Stimulated activated effector memory CD8-positive, alpha-beta T cell treated with anti-CD3 and anti-CD28 coated beads, Interleukin-12 subunit alpha, Interleukin-12 subunit beta, amount 100 ng/mL, for 72 hours (primary cell): ENCODE data around the gene KRTAP9-2.
"Not testable (repeated sequence)": the region's sequence is repeated elsewhere in the genome, so short reads cannot be mapped to it uniquely, and the experiment has no call there.

ENCODE experiments used
- ATAC-seq: fragments of 150-1000 bp; cut with Tn5 transposase; 2 replicates; pipeline ENCODE4 v1.10.0; 2021
- DNase-seq, 2 donors: peaks; one replicate each; pipeline ENCODE4 v3.0.0; 2021 to 2022; ENCODE audit warnings: low spot score in 2 of 2
- H3K27ac Mint-ChIP-seq: one replicate; pipeline ENCODE4 v1.8.0; 2022; ENCODE audit warnings: mild to moderate bottlenecking, mixed read lengths
- H3K36me3 Mint-ChIP-seq: one replicate; pipeline ENCODE4 v1.8.0; 2022; ENCODE audit warnings: mild to moderate bottlenecking, mixed read lengths
- H3K4me1 Mint-ChIP-seq: one replicate; pipeline ENCODE4 v1.8.0; 2022; ENCODE audit warnings: mixed read lengths
- H3K4me3 Mint-ChIP-seq: one replicate; pipeline ENCODE4 v1.8.0; 2022; ENCODE audit warnings: mild to moderate bottlenecking, mixed read lengths
- H3K9me3 Mint-ChIP-seq: one replicate; pipeline ENCODE4 v1.8.0; 2022; ENCODE audit warnings: mixed read lengths

Gene KRTAP9-2

GRCh38 chr17:41226598-41227095 is at the start of gene KRTAP9-2:
KRTAP9-2 (plus strand) TSS chr17:41226648; CDS start chr17:41226655, 7 bp downstream.
- not testable (repeated sequence) for H3K27ac Mint-ChIP-seq, ATAC-seq, H3K4me3 Mint-ChIP-seq, H3K4me1 Mint-ChIP-seq, H3K36me3 Mint-ChIP-seq, H3K9me3 Mint-ChIP-seq, DNase-seq

- ATAC-seq, result no peak
- no peak for DNase-seq
- Mint-ChIP-seq H3K4me3 (no peak overlapping the region), H3K9me3 (no peaks in the 10 kb centered on the region), H3K27ac (no peak overlapping the region), H3K4me1 (no peaks in the 10 kb centered on the region), H3K36me3 (no peaks in the 10 kb centered on the region)
Measured at GRCh38 chr17:41176744-41177387, 49.6 kb upstream of the KRTAP9-2 start.

GRCh38 chr17:41177727-41178271 is 48.6 kb upstream of the KRTAP9-2 start, which contains the start of gene KRTAP4-2:
KRTAP4-2 (minus strand) TSS chr17:41178221; CDS start chr17:41178164, 57 bp downstream.
- Mint-ChIP-seq H3K9me3 (no peaks in the 10 kb centered on the region), H3K4me3 (no peak within 1 kb of the TSS), H3K27ac (peak within 1 kb of the TSS; percentile 7), H3K4me1 (no peaks in the 10 kb centered on the region), H3K36me3 (no peaks in the 10 kb centered on the region)
- DNase-seq, result no peak
- no peak for ATAC-seq

- Mint-ChIP-seq H3K4me1 (no peaks in the 10 kb centered on the region), H3K4me3 (no peak overlapping the region), H3K9me3 (no peaks in the 10 kb centered on the region), H3K27ac (peak overlapping the region; percentile 7), H3K36me3 (no peaks in the 10 kb centered on the region)
- DNase-seq, result no peak
- peak; percentile 85 for ATAC-seq
Measured at GRCh38 chr17:41178341-41178740, 48.1 kb upstream of the KRTAP9-2 start.

GRCh38 chr17:41178843-41179616 is 47.4 kb upstream of the KRTAP9-2 start:
- Mint-ChIP-seq H3K9me3 (no peaks in the 10 kb centered on the region), H3K4me3 (no peak overlapping the region), H3K36me3 (no peaks in the 10 kb centered on the region), H3K4me1 (no peaks in the 10 kb centered on the region), H3K27ac (no peak overlapping the region)
- ATAC-seq (no peak), DNase-seq (no peak)

- ATAC-seq (no peak), DNase-seq (no peak)
- no peaks in the 10 kb centered on the region for H3K4me1 Mint-ChIP-seq
- no peaks in the 10 kb centered on the region for H3K9me3 Mint-ChIP-seq
- H3K27ac Mint-ChIP-seq, result no peak within 1 kb of the TSS
- H3K36me3 Mint-ChIP-seq, result no peaks in the 10 kb centered on the region
- H3K4me3 Mint-ChIP-seq, result no peak within 1 kb of the TSS
Measured at GRCh38 chr17:41184480-41184961, 41.9 kb upstream of the KRTAP9-2 start, which contains the start of gene KRTAP4-1. KRTAP4-1 (minus strand) TSS chr17:41184911; CDS start chr17:41184854, 57 bp downstream.

- Mint-ChIP-seq H3K36me3 (no peaks in the 10 kb centered on the region), H3K9me3 (no peaks in the 10 kb centered on the region), H3K27ac (no peak overlapping the region), H3K4me3 (no peak overlapping the region), H3K4me1 (no peaks in the 10 kb centered on the region)
- ATAC-seq, result peak; percentile 42
- no peak for DNase-seq
Measured at GRCh38 chr17:41185001-41185400, 41.4 kb upstream of the KRTAP9-2 start.

- DNase-seq, result no peak
- Mint-ChIP-seq H3K4me1 (no peaks in the 10 kb centered on the region), H3K9me3 (no peaks in the 10 kb centered on the region), H3K36me3 (no peaks in the 10 kb centered on the region), H3K4me3 (no peak overlapping the region), H3K27ac (no peak overlapping the region)
- ATAC-seq, result no peak
Measured at GRCh38 chr17:41186872-41187271, 39.6 kb upstream of the KRTAP9-2 start.

GRCh38 chr17:41189837-41190318 is 36.6 kb upstream of the KRTAP9-2 start, which contains the start of gene KRTAP9-1:
KRTAP9-1 (plus strand) TSS chr17:41189887; CDS start chr17:41189887, 0 bp downstream.
- H3K4me3 Mint-ChIP-seq, H3K36me3 Mint-ChIP-seq, H3K4me1 Mint-ChIP-seq, DNase-seq, H3K27ac Mint-ChIP-seq, ATAC-seq, H3K9me3 Mint-ChIP-seq: not testable (repeated sequence)

GRCh38 chr17:41190328-41190727 is 36.1 kb upstream of the KRTAP9-2 start:
- no peak for ATAC-seq

GRCh38 chr17:41196068-41196467 is 30.4 kb upstream of the KRTAP9-2 start:
- Mint-ChIP-seq H3K9me3 (no peaks in the 10 kb centered on the region), H3K27ac (no peak overlapping the region)

More at GRCh38 chr17:41190328-41190727, 36.1 kb upstream of the KRTAP9-2 start:
- Mint-ChIP-seq H3K4me3 (no peak overlapping the region), H3K4me1 (no peaks in the 10 kb centered on the region), H3K27ac (no peak overlapping the region), H3K36me3 (no peaks in the 10 kb centered on the region), H3K9me3 (no peaks in the 10 kb centered on the region)
- DNase-seq, result no peak

GRCh38 chr17:41199421-41200078 is 26.9 kb upstream of the KRTAP9-2 start:
- Mint-ChIP-seq H3K4me3 (no peak overlapping the region), H3K9me3 (no peaks in the 10 kb centered on the region), H3K36me3 (no peaks in the 10 kb centered on the region), H3K4me1 (no peaks in the 10 kb centered on the region), H3K27ac (no peak overlapping the region)
- DNase-seq, result no peak
- no peak for ATAC-seq

More at GRCh38 chr17:41196068-41196467, 30.4 kb upstream of the KRTAP9-2 start:
- no peak for DNase-seq
- H3K4me1 Mint-ChIP-seq, result no peaks in the 10 kb centered on the region
- H3K4me3 Mint-ChIP-seq, result no peak overlapping the region
- no peak for ATAC-seq
- no peaks in the 10 kb centered on the region for H3K36me3 Mint-ChIP-seq

GRCh38 chr17:41211845-41212466 is 14.5 kb upstream of the KRTAP9-2 start:
- Mint-ChIP-seq H3K9me3 (no peaks in the 10 kb centered on the region), H3K36me3 (no peaks in the 10 kb centered on the region), H3K4me1 (no peaks in the 10 kb centered on the region), H3K4me3 (no peak overlapping the region), H3K27ac (no peak overlapping the region)
- DNase-seq, result no peak
- ATAC-seq, result peak; percentile 73

- no peak for DNase-seq
- Mint-ChIP-seq H3K36me3 (no peaks in the 10 kb centered on the region), H3K27ac (no peak overlapping the region), H3K4me3 (no peak overlapping the region), H3K9me3 (no peaks in the 10 kb centered on the region), H3K4me1 (no peaks in the 10 kb centered on the region)
- ATAC-seq, result no peak
Measured at GRCh38 chr17:41212524-41213169, 13.8 kb upstream of the KRTAP9-2 start.
